ENCODE results near the gene BICRAL. TPM values are rescaled to one million over a fixed set of nuclear protein-coding genes. Genes with fewer than 3 reads are reported as not detected.

Gene BICRAL
- total and polyA plus RNA-seq, 5 donors, result 3.9 to 13.6 (median 12.6) TPM

- Histone ChIP-seq H3K27me3 (ENCODE audit: control insufficient read depth, insufficient read depth) (no peaks in the 10 kb centered on the region), H3K4me1 (ENCODE audit: control insufficient read depth, insufficient read depth, low read length) (peaks cover 8% of the 10 kb centered on the region), H3K4me3 (ENCODE audit: low read length) (no peak overlapping the region), H3K27ac (ENCODE audit: low read length) (peak overlapping the region; percentile 88), H3K9me3 (ENCODE audit: control insufficient read depth, low read length) (no peaks in the 10 kb centered on the region)
- ATAC-seq, result peak; percentile 63 to 73
- no peak for DNase-seq
- 88% methylated on average over 3 of the region's 3 CpGs for WGBS
- intact Hi-C loops (cut with DNase I), result no loop called here
Measured at GRCh38 chr6:42819803-42820511, 38.1 kb downstream of the BICRAL start.

DNA sequence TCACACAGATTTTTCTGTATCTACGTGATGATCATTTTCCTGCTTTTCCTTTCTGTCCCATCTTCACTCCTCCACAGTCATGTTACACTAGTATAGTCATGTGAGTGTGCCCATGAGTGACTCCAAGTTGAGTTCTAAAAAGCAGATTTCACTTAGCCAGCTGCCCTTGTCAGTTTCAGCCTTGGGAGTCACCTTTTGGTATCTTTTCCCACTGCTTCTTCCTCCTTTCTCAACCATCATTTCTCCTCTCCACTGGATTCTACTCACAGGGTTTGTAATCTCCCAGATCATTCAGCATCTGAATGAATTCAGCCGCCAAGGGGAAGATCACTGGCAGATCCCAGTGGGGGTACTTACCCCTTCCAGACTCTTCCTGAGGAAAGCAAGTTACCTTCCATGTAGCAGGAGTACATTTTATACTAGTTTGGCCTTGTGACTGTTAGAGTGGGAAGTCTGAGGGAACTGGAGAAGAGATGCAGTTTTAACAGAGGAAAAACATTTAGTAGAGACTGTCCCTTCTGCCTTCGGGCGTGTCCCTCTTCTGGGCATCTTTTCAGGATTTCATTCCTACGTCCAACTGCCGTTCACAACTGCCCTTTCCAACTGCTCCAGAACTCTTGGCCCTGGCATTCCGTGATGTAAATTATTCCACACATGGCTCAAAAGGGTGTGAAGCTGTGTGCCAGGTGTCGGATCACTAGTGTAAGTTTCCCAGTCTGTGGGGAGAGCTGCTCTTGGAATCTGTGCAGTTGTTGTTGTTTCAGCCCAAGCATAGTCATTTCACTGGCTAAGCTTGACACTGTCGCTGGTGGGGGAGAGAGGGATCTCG lies 38.9 kb downstream of the BICRAL start:
- H3K27me3 ChIP-seq (ENCODE audit: control insufficient read depth, insufficient read depth), result no peaks in the 10 kb centered on the region
- intact Hi-C loops (cut with DNase I), result no loop called here
- H3K4me3 ChIP-seq (ENCODE audit: low read length), result peak overlapping the region; percentile 18
- no peaks in the 10 kb centered on the region for H3K9me3 ChIP-seq (ENCODE audit: control insufficient read depth, low read length)
- WGBS, result 42% methylated on average over 10 of the region's 10 CpGs
- peaks cover 8% of the 10 kb centered on the region for H3K4me1 ChIP-seq (ENCODE audit: control insufficient read depth, insufficient read depth, low read length)
- DNase-seq (peak; percentile 53 to 75 (median 54)), ATAC-seq (peak; percentile 78 to 81)
- H3K27ac ChIP-seq (ENCODE audit: low read length), result peak overlapping the region; percentile 88

- Histone ChIP-seq H3K9me3 (ENCODE audit: control insufficient read depth, low read length) (no peaks in the 10 kb centered on the region), H3K27me3 (ENCODE audit: control insufficient read depth, insufficient read depth) (no peaks in the 10 kb centered on the region), H3K4me3 (ENCODE audit: low read length) (peak overlapping the region; percentile 18), H3K27ac (ENCODE audit: low read length) (peak overlapping the region; percentile 88), H3K4me1 (ENCODE audit: control insufficient read depth, insufficient read depth, low read length) (peaks cover 8% of the 10 kb centered on the region)
- no peak for DNase-seq
- intact Hi-C loops (cut with DNase I), result no loop called here
- 39% methylated on average over 3 of the region's 3 CpGs for WGBS
- ATAC-seq, result no peak
Measured at GRCh38 chr6:42821341-42821668, 39.5 kb downstream of the BICRAL start.

DNA sequence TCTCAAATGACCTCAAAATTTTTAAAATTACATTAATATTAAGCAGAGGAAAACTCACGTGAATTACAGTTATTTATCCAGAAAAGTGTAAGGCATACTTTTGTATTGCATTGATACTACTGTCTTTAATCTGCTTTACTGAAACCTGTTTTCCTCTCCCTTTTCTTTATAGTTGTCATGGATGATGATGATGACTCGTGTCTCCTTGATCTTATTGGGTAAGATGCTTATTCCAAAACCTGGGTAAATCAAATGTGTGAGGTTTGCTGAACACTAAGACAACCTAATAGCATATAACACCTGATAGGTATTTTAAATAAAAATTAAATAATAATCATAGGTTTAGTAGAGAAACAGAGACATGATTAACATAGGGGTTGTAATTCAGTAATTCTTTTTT lies 40.0 kb downstream of the BICRAL start:
- DNase-seq (no peak), ATAC-seq (no peak)
- no peaks in the 10 kb centered on the region for H3K27me3 ChIP-seq (ENCODE audit: control insufficient read depth, insufficient read depth)
- intact Hi-C loops (cut with DNase I), result no loop called here
- H3K4me3 ChIP-seq (ENCODE audit: low read length), result no peak overlapping the region
- no peak overlapping the region for H3K27ac ChIP-seq (ENCODE audit: low read length)
- peaks cover 8% of the 10 kb centered on the region for H3K4me1 ChIP-seq (ENCODE audit: control insufficient read depth, insufficient read depth, low read length)
- WGBS, result 69% methylated on average over 2 of the region's 2 CpGs
- no peaks in the 10 kb centered on the region for H3K9me3 ChIP-seq (ENCODE audit: control insufficient read depth, low read length)

DNA sequence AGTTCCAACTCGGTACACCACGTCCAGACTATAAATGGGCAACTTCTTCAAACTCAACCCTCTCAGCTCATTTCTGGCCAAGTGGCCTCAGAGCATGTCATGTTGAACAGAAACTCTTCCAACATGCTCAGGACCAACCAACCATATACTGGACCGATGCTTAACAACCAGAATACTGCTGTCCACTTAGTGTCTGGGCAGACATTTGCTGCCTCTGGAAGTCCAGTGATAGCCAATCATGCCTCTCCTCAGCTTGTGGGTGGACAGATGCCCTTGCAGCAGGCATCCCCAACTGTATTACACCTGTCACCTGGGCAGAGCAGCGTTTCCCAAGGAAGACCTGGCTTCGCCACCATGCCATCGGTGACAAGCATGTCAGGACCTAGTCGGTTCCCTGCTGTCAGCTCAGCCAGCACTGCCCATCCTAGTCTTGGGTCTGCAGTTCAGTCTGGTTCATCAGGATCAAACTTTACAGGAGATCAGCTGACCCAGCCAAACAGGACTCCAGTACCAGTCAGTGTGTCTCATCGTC lies 47.8 kb downstream of the BICRAL start:
- intact Hi-C loops (cut with DNase I), result no loop called here
- no peaks in the 10 kb centered on the region for H3K4me1 ChIP-seq (ENCODE audit: control insufficient read depth, insufficient read depth, low read length)
- H3K27ac ChIP-seq (ENCODE audit: low read length), result no peak overlapping the region
- 95% methylated on average over 8 of the region's 8 CpGs for WGBS
- no peak overlapping the region for H3K4me3 ChIP-seq (ENCODE audit: low read length)
- no peak for DNase-seq
- no peak for ATAC-seq
- H3K9me3 ChIP-seq (ENCODE audit: control insufficient read depth, low read length), result no peaks in the 10 kb centered on the region
- no peaks in the 10 kb centered on the region for H3K27me3 ChIP-seq (ENCODE audit: control insufficient read depth, insufficient read depth)

GRCh38 chr6:42831237-42831636 lies 49.4 kb downstream of the BICRAL start:
- DNase-seq (no peak), ATAC-seq (no peak)
- intact Hi-C loops (cut with DNase I), result no loop called here
- Histone ChIP-seq H3K4me3 (ENCODE audit: low read length) (no peak overlapping the region), H3K4me1 (ENCODE audit: control insufficient read depth, insufficient read depth, low read length) (no peaks in the 10 kb centered on the region), H3K9me3 (ENCODE audit: control insufficient read depth, low read length) (no peaks in the 10 kb centered on the region), H3K27ac (ENCODE audit: low read length) (no peak overlapping the region), H3K27me3 (ENCODE audit: control insufficient read depth, insufficient read depth) (no peaks in the 10 kb centered on the region)
- 94% methylated on average over 3 of the region's 3 CpGs for WGBS

DNA sequence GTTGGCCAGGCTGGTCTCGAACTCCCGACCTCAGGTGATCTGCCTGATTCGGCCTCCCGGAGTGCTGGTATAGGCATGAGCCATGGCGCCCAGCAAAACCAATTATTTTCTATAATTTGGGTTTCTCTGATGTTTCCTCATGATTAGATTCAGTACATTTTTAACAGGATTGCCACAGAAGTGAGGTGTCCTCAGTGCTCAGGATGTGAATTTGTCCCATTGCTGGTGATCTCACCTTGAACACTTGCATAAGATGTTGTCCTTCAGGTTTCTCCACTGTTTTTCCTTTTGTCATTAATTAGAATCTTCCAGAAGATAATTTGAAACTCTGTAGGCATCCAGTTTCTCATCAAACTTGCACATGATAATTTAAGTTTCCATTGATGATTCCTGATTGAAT lies 52.2 kb downstream of the BICRAL start:
- no peak for ATAC-seq
- H3K4me1 ChIP-seq (ENCODE audit: control insufficient read depth, insufficient read depth, low read length), result no peaks in the 10 kb centered on the region
- intact Hi-C loops (cut with DNase I), result no loop called here
- no peak overlapping the region for H3K27ac ChIP-seq (ENCODE audit: low read length)
- H3K4me3 ChIP-seq (ENCODE audit: low read length), result no peak overlapping the region
- H3K27me3 ChIP-seq (ENCODE audit: control insufficient read depth, insufficient read depth), result no peaks in the 10 kb centered on the region
- no peak for DNase-seq
- H3K9me3 ChIP-seq (ENCODE audit: control insufficient read depth, low read length), result no peaks in the 10 kb centered on the region
- WGBS, result 98% methylated on average over 5 of the region's 5 CpGs

DNA sequence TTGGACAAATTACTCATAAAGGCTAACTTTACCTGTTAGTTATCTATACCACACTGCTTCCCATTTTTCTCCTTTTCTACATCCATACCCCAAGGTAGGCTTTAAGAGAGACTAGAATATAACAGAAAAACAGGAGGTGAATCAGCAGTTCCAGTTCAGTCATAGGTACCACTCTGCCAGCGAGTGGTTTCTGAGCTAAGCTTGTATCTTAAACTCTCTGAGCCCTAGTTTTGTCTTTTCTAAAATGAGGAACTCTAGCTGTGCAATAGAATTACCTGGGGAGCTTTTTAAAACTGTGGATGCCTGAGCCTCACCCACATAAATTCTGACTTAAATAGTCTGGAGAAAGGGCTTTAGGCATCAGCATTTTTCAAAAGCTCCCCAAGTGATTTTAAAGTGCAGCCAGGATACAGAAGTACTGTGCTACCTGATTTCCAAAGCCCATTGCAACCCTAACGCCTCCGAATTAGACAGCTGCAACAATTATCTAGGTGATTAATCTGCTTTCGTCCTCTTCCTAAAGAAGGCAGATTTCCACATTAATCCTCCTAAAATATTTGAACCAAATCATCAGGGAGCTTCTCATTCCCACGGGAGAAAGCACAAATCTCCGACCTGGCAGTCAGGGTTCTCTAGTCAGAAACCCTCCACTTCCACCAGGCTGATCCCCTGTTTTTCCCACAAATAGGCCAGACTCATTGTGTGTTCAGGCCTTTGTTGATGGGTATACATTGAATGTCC lies 60.2 kb downstream of the BICRAL start:
- H3K27ac ChIP-seq (ENCODE audit: low read length), result no peak overlapping the region
- DNase-seq, result no peak
- WGBS, result 85% methylated on average over 6 of the region's 6 CpGs
- H3K4me1 ChIP-seq (ENCODE audit: control insufficient read depth, insufficient read depth, low read length), result no peaks in the 10 kb centered on the region
- no peaks in the 10 kb centered on the region for H3K27me3 ChIP-seq (ENCODE audit: control insufficient read depth, insufficient read depth)
- no peak for ATAC-seq
- no peaks in the 10 kb centered on the region for H3K9me3 ChIP-seq (ENCODE audit: control insufficient read depth, low read length)
- intact Hi-C loops (cut with DNase I), result no loop called here
- H3K4me3 ChIP-seq (ENCODE audit: low read length), result no peak overlapping the region

DNA sequence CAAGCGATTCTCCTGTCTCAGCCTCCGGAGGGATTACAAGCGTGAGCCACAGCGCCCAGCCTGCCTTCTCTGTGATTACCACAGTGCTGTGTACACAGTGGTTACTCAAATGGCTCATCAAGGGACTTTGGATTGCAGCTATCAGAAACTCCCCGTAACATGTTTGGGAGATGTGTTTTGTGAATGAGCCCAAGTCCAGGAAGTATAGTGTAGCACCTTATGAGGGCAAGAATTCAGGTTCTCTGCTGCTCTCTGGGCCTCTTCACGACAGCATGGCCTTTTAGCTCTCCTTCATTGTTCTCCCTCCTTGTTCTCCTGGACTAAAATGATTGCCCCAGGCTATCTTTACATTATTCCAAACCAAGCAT lies 63.5 kb downstream of the BICRAL start:
- no peak overlapping the region for H3K27ac ChIP-seq (ENCODE audit: low read length)
- peak in 1 of 2 donors; percentile 22 for ATAC-seq
- no peak overlapping the region for H3K4me3 ChIP-seq (ENCODE audit: low read length)
- intact Hi-C loops (cut with DNase I), result no loop called here
- H3K9me3 ChIP-seq (ENCODE audit: control insufficient read depth, low read length), result no peaks in the 10 kb centered on the region
- 99% methylated on average over 6 of the region's 6 CpGs for WGBS
- H3K4me1 ChIP-seq (ENCODE audit: control insufficient read depth, insufficient read depth, low read length), result no peaks in the 10 kb centered on the region
- DNase-seq, result no peak
- no peaks in the 10 kb centered on the region for H3K27me3 ChIP-seq (ENCODE audit: control insufficient read depth, insufficient read depth)

- WGBS, result 89% methylated on average over 2 of the region's 2 CpGs
- H3K4me1 ChIP-seq (ENCODE audit: control insufficient read depth, insufficient read depth, low read length), result no peaks in the 10 kb centered on the region
- ATAC-seq (no peak), DNase-seq (no peak)
- H3K27ac ChIP-seq (ENCODE audit: low read length), result no peak overlapping the region
- intact Hi-C loops (cut with DNase I), result no loop called here
- no peak overlapping the region for H3K4me3 ChIP-seq (ENCODE audit: low read length)
- H3K9me3 ChIP-seq (ENCODE audit: control insufficient read depth, low read length), result no peaks in the 10 kb centered on the region
- H3K27me3 ChIP-seq (ENCODE audit: control insufficient read depth, insufficient read depth), result no peaks in the 10 kb centered on the region
Measured at GRCh38 chr6:42846505-42846904, 64.7 kb downstream of the BICRAL start.

GRCh38 chr6:42848700-42849099 lies 66.8 kb downstream of the BICRAL start:
- 94% methylated on average over 4 of the region's 4 CpGs for WGBS
- H3K4me1 ChIP-seq (ENCODE audit: control insufficient read depth, insufficient read depth, low read length), result no peaks in the 10 kb centered on the region
- intact Hi-C loops (cut with DNase I), result no loop called here
- DNase-seq (no peak), ATAC-seq (no peak)
- no peak overlapping the region for H3K27ac ChIP-seq (ENCODE audit: low read length)
- H3K27me3 ChIP-seq (ENCODE audit: control insufficient read depth, insufficient read depth), result no peaks in the 10 kb centered on the region
- no peak overlapping the region for H3K4me3 ChIP-seq (ENCODE audit: low read length)
- H3K9me3 ChIP-seq (ENCODE audit: control insufficient read depth, low read length), result no peaks in the 10 kb centered on the region

Data from right cardiac atrium (tissue), 5 donors.